Measurements from ENCODE around the gene CAMKK2.

DNA sequence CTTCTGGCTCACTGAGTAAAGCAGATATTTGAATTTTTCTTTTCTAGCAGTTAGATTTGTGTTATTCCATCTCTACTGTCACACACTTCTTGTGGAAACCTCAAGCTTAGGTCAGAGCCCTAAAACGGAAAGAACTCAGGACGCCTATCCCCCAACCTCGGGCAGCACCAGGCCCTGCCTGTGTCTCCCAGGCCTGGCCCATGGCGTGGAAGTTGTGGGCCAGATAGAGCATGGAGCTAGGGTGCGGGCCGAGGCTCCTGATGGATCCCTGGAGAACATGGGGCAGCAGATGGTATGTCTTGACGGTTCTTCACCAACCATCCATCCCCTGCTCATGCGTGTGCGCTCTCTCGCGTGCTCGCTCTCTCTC lies 66.0 kb downstream of the CAMKK2 start:
- TF ChIP-seq RAD21 (IDR thresholded peaks at IDR 0.05; ENCODE audit: low read depth) (no peak), EGR1 (IDR thresholded peaks at IDR 0.05) (no peak), CREB1 (IDR thresholded peaks at IDR 0.05; ENCODE audit: low read depth) (no peak), TAF1 (IDR thresholded peaks at IDR 0.05; ENCODE audit: low read depth) (no peak), EP300 (IDR thresholded peaks at IDR 0.05; ENCODE audit: borderline replicate concordance) (no peak), YY1 (IDR thresholded peaks at IDR 0.05; ENCODE audit: low read depth) (no peak), REST (IDR thresholded peaks at IDR 0.05; ENCODE audit: low read depth) (no peak), MAX (IDR thresholded peaks at IDR 0.05) (no peak), TCF12 (IDR thresholded peaks at IDR 0.05; ENCODE audit: low read depth) (no peak), CEBPB (IDR thresholded peaks at IDR 0.05) (no peak), FOXM1 (IDR thresholded peaks at IDR 0.05; ENCODE audit: borderline replicate concordance, low read depth) (no peak)
